H1 (cell line): ENCODE results near the gene ACP6. TPM values are rescaled to one million over a fixed set of nuclear protein-coding genes. Genes with fewer than 3 reads are reported as not detected.
A peak's percentile ranks its signal among the peaks of the same experiment; 100 is the strongest.

Experiments used
- BCL11A ChIP-seq, 2 experiments: IDR thresholded peaks; one replicate each; pipeline ENCODE4 v1.6.1; 2011; ENCODE audit warnings: low read depth in 2 of 2, low read length in 2 of 2, mild to moderate bottlenecking in 2 of 2
- CHD2 ChIP-seq: IDR thresholded peaks from 2 replicates; pipeline ENCODE4 v1.6.1; 2012; ENCODE audit warnings: low read length, improper control_type of control experiment
- CREB1 ChIP-seq: IDR thresholded peaks from 2 replicates; pipeline ENCODE4 v1.6.1; 2012; ENCODE audit warnings: inconsistent platforms
- HDAC2 ChIP-seq, 2 experiments: fragments of 300-600 bp in 1 of 2; sonication (generic) in 1 of 2; IDR thresholded peaks; 2 replicates each; pipeline ENCODE4 v1.6.1; 2011 to 2012; ENCODE audit warnings: low read depth in 2 of 2, low read length in 2 of 2, mild to moderate bottlenecking in 2 of 2, moderate library complexity in 2 of 2, borderline replicate concordance in 1 of 2, inconsistent platforms in 1 of 2
- JUN ChIP-seq: IDR thresholded peaks from 2 replicates; pipeline ENCODE4 v1.6.1; 2011; ENCODE audit warnings: low read depth, mild to moderate bottlenecking, improper control_type of control experiment, low read length
- KDM5A ChIP-seq: fragments of 200-600 bp; IDR thresholded peaks from 2 replicates; pipeline ENCODE4 v1.7.1; 2012; ENCODE audit warnings: mild to moderate bottlenecking, low read length, inconsistent platforms, mixed read lengths
- NANOG ChIP-seq: IDR thresholded peaks from 2 replicates; pipeline ENCODE4 v1.6.1; 2011; ENCODE audit warnings: low read length, low read depth, mild to moderate bottlenecking, inconsistent platforms; ENCODE audit not compliant: insufficient read depth, poor library complexity, severe bottlenecking
- PHF8 ChIP-seq: fragments of 200-600 bp; sonication (generic); conservative IDR thresholded peaks from 2 replicates; pipeline ENCODE4 v1.7.1; 2012; ENCODE audit warnings: low read depth, mild to moderate bottlenecking, inconsistent platforms, low read length, moderate library complexity
- TAF1 ChIP-seq: IDR thresholded peaks from 2 replicates; pipeline ENCODE4 v1.6.1; 2011; ENCODE audit warnings: mild to moderate bottlenecking, low read depth, low read length
- TBP ChIP-seq: IDR thresholded peaks from 2 replicates; pipeline ENCODE4 v1.6.1; 2011; ENCODE audit warnings: low read depth, low read length, improper control_type of control experiment
- polyA plus RNA-seq, 7 experiments: library from polyadenylated mRNA; depleted of rRNA in 3 of 7; stranded (reverse) in 5 of 7; unstranded in 2 of 7; fragments of >200 nt in 5 of 7; fragments of 200-250 nt in 2 of 7; gene quantifications; 1 replicate in 5 of 7; 2 replicates in 1 of 7; 4 replicates in 1 of 7; pipeline versions ENCODE4 v1.2.1 to v1.2.3, GENCODE V29; 2011 to 2013; ENCODE audit warnings: missing spikeins in 2 of 7, mixed read lengths in 2 of 7
- total RNA-seq: library from RNA; stranded (reverse); fragmentation: NEBNext Ultra II Directional; extraction: Animal tissue kit (Norgen Biotek cat#: 25700); gene quantifications from 2 replicates; pipeline ENCODE4 v1.2.1, GENCODE V29; 2021

ACP6 gene
- total and polyA plus RNA-seq, 2 of the 8 experiments (the other 6 are each of a cell fraction or from before 2014, with no cell fraction given): 11.4 to 17.7 TPM

GRCh38 chr1:147670319-147671001 lies at the start of gene ACP6 (continued):
- TF ChIP-seq PHF8 (no peak), JUN (no peak), CHD2 (no peak), HDAC2 (IDR thresholded peaks at IDR 0.05; ENCODE audit: borderline replicate concordance in 1 of 2, low read depth in 2 of 2, low read length in 2 of 2) (0 out of 4 replicates have a peak, but pooled peaks of 1 of the 2 experiments have one; percentile 42), KDM5A (no peak), TBP (peak; percentile 53), CREB1 (peak; percentile 72), BCL11A (IDR thresholded peaks at IDR 0.05; ENCODE audit: low read depth in 2 of 2, low read length in 2 of 2) (no peak), TAF1 (peak; percentile 61), NANOG (no peak)
